NCI-H146 treated with DMSO at 0.1 percent for 48 hours (cell line): ENCODE results near the gene CHURC1.

ENCODE experiments used
- DNase-seq: peaks from one replicate; lab custom pipeline; 2025; ENCODE audit not compliant: unreplicated experiment; lab: John Stamatoyannopoulos, UW

Gene CHURC1

GRCh38 chr14:64954491-64955240 is 40.4 kb downstream of the CHURC1 start:
- DNase-seq, result no peak

- DNase-seq, result no peak
Observed at GRCh38 chr14:64955297-64955696, 41.0 kb downstream of the CHURC1 start.

GRCh38 chr14:64956697-64957406 is 42.6 kb downstream of the CHURC1 start:
- no peak for DNase-seq

DNA sequence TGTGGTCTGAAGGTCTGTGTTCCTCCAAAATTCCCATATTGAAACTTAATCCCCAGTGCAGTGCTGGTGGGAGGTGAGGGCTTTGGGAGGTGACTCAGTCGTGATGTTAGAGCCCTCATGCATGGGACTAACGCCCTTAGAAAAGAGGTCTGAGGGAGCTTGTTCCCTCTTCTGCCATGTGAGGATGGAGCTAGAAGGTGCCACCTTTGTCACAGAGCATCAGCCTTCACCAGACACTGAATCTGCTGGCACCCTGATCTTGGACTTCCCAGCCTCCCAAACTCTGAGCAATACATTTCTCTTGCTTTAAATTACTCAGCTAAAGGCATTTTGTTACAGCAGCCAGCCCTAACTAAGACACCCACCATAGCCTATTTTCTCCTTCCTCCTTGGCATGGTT is 43.9 kb downstream of the CHURC1 start:
- DNase-seq, result no peak

DNA sequence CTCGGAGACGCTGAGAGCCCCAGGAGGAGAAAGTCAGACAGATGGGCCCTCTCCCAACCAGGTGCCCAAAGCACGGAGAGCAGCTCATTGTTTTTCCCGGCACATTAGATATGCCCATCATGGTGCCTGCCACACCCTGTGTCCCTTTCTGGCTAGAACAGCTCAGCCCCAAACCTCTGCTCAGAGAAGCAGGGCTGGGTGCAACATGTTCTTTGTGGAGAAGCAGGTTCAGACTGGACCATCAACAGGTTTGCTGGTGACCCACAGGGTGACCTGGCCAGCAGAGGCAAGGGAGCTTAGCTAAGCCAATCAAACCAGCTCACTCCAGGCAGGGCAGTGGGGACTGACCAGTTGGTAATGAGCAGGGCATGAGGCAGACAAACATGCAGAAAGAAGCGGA is 44.5 kb downstream of the CHURC1 start:
- DNase-seq, result no peak

DNA sequence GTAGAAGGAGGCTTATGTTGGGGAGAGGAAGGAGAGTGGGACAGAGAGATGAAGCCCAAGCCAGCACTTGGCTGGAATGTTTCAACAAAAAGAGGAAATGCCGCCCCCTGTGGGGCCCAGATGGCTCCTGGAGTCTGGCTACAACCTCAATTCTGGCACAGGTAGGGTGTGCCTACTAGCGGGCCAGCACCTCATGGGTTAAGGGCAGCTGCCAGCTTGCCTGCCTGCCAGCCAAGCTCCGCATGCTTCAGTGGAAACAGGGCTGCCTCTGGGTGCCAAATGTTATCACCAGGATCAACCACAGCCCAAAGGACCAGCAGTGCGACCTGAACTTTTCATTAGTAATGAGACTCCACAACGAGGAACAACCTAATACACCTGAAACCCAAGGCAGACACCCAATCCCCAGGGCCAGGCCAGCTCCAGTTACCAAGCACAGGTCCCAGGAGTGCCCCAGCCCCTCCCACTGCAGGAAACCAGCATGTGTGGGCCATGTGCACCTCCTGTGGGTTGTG is 46.6 kb downstream of the CHURC1 start:
- DNase-seq, result no peak

DNA sequence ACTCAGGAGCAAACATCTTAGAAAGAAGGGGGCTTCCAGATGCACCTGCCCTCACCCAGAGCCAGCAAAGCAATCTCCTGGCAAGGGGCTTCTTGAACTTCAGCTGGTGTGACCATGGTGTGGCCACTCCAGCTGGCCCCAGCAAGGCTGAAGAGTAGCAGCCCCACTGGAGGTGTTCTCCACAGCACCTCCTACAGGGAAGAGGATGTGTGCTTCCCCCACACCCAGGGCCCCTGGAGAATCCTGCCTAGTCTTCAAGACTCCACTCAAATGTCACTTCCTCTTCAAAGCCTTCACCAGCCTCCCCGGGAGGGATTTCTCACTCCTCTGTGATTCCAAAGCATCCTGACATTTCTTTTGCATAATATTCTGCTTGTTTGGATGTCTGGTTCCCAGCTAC is 49.4 kb downstream of the CHURC1 start:
- DNase-seq, result no peak

GRCh38 chr14:64965356-64966000 is 51.2 kb downstream of the CHURC1 start:
- DNase-seq, result no peak

DNA sequence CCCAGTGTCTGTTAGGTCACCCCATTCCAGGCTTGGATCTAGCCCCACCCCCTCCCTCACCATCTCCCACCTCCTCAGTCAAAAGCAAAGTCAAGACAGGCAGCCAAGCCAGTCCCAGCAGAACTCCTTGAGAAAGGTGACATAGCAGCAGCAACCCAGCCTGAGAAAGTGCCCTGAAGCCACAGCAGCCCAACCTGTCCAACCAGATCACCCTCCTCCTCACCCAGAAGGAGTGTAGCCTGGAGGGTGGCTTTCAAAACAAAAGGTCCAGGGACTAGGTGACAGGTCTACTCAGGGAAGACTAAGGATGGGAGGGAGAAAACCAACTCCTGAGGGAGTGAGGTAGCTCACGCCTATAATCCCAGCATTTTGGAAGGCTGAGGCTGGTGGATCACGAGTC is 52.7 kb downstream of the CHURC1 start:
- no peak for DNase-seq

GRCh38 chr14:64968167-64968566 is 53.9 kb downstream of the CHURC1 start:
- no peak for DNase-seq

DNA sequence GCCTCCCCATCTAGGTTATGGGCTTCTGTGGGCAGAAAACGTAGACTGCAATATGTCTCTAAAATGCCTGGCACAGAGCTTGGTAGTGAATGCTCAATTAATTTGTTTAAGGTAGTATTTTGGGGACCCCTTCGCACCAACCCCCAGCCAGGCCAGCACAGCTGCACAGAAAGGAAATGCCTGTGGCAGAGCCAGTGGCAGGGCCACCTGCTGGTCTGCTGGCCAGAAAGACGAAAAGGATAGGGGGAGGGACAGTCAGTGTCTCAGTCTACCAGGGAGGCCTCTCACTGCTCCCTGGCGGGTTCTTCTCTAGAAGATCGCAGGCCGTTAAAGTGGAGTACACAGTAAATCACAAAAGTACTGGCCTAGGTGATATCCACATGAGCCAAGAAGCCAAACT is 54.4 kb downstream of the CHURC1 start:
- DNase-seq, result no peak

DNA sequence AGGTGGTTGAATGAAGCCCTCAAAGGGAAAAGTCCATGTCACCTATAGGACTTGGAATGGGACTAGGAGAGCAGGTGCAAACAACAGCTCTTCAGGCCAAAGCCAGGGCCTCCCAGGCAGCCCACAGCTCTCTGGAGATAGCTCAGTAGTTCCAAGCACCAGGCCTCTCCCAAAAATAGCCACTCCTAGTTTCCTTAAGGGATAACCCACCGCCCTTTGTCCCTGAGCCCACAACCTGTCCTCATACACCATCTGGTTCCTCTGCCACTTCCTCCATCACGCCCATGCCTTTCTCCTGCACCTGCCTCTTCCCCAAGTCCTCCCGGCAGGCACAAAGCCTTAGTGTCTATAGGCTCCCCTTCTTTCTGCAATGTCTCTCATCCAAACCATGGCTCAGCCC is 55.8 kb downstream of the CHURC1 start:
- DNase-seq, result no peak

GRCh38 chr14:64970776-64971477 is 56.7 kb downstream of the CHURC1 start:
- DNase-seq, result no peak

DNA sequence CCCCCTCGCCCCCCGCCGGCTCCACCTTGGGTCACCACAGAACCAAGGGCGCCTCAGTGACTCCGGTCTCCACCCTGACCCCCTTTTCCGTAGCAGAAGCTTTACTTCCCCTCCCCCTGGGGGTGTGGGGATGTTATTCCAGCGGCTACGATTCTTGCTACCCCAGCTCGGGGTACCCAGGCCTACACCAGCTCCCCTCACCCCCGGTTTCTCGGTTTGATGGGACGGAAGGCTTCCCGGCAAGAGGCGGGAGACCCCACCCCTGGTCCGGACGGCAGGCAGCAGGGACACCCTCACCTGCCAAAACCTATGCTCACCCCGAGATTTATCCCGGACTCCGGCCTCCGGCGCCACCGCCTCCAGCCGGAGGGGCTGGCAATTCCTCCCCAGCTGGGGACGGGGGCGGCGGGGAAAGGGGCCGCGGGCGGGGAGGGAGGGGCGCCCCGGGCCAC is 57.3 kb downstream of the CHURC1 start:
- no peak for DNase-seq

DNA sequence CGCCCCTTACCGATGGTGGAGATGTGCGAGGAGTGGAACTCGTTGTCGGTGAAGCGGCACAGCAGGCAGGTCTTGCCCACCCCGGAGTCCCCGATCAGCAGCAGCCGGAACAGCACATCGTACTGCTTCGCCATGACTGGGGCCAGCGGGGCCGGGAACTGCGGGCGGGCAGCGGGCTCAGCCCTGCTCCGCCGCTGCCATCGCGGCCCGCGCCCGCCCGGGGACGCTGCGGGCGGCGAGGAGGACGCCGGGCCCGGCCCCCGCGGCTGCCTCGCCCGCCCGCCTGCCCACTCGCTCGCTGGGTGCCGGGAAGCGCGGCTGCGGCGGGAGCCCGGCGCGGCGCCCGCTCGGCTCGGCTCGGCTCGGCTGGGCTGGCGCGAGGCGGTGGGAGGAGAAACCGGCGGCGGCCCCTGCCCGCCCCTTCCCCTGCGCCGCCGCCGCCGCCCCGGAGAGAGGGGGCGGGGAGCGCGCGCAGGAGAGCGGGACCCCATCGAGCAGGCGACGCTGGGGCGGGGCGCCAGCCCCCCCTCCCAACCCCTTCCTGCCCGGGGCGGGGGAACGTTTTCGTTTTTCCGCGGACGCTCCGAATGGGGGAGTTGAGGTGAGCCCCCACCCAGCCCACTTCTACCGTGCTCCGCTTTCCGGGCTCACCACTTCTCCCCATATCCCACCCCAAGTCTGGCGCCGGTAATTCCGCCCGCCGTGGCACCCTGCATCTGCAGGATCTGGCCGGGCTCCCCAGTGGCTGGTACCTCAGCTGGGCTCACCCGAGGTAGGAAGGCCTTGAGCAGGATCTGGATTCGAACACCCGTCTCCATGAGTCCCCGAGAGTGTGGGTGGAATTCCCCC is 57.9 kb downstream of the CHURC1 start, which contains the start of gene RAB15:
Gene RAB15, minus strand, starts transcription at position 394 of the 849 bp plus-strand sequence. Its CDS starts 260 bp downstream, at position 134.
- DNase-seq, result no peak

DNA sequence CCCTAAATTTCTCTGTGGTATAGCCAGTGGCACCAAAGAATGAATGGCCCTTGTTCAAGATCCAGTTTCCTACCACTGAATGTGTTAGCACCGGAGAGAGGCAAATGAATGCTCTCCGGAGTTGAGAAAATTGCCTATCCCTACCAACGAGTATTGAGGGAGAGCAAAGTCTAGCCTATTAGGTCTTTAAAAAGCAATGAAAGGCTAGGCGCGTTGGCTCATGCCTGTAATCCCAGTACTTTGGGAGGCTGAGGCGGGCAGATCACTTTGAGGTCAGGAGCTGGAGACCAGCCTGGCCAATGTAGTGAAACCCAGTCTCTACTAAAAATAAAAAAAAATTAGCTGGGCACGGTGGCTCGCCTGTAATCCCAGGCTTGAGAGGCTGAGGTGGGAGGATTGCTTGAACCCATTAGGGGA is 58.8 kb downstream of the CHURC1 start:
- DNase-seq, result no peak

GRCh38 chr14:64973826-64974225 is 59.6 kb downstream of the CHURC1 start:
- DNase-seq, result no peak

GRCh38 chr14:64974563-64974962 is 60.3 kb downstream of the CHURC1 start:
- DNase-seq, result no peak

GRCh38 chr14:64979336-64980074 is 65.2 kb downstream of the CHURC1 start:
- no peak for DNase-seq
